Calu3 (cell line): Measurements from ENCODE around the gene LPCAT1. TPM values are rescaled to one million over a fixed set of nuclear protein-coding genes. Genes with fewer than 3 reads are reported as not detected.
"Not testable (repeated sequence)": the region's sequence is repeated elsewhere in the genome, so short reads cannot be mapped to it uniquely, and the experiment has no call there.

Source experiments
- BruUV-seq: library from RNA; stranded (reverse); fragments of 400-500 nt; replicated peaks from 2 replicates; lab custom pipeline; 2021; lab: Mats Ljungman, UMichigan
- CTCF ChIA-PET: fragments of 300-600 bp; sonication (Branson Sonifier 250); formaldehyde crosslinking; loops from one replicate; lab custom pipeline; 2022; ENCODE audit warnings: antibody characterized with exemption; lab: Charles Lee
- DNase-seq: peaks from one replicate; pipeline ENCODE4 v3.0.0; 2022
- H3K27ac Mint-ChIP-seq: one replicate; pipeline ENCODE4 v1.8.0; 2022; ENCODE audit warnings: mixed read lengths; ENCODE audit not compliant: unreplicated experiment
- H3K27me3 Mint-ChIP-seq: one replicate; pipeline ENCODE4 v1.8.0; 2022; ENCODE audit warnings: mixed read lengths; ENCODE audit not compliant: unreplicated experiment
- H3K36me3 Mint-ChIP-seq: one replicate; pipeline ENCODE4 v1.8.0; 2022; ENCODE audit warnings: mild to moderate bottlenecking, moderate library complexity, mixed read lengths; ENCODE audit not compliant: insufficient read depth, unreplicated experiment
- H3K4me1 Mint-ChIP-seq: one replicate; pipeline ENCODE4 v1.8.0; 2022; ENCODE audit warnings: mild to moderate bottlenecking, low read depth, mixed read lengths; ENCODE audit not compliant: unreplicated experiment
- H3K4me3 Mint-ChIP-seq: one replicate; pipeline ENCODE4 v1.8.0; 2022; ENCODE audit warnings: mild to moderate bottlenecking, low read depth, moderate library complexity, mixed read lengths; ENCODE audit not compliant: unreplicated experiment
- H3K9me3 Mint-ChIP-seq: one replicate; pipeline ENCODE4 v1.8.0; 2022; ENCODE audit warnings: low read depth, mixed read lengths; ENCODE audit not compliant: unreplicated experiment
- intact Hi-C: fragments of 100-400 bp; cut with micrococcal nuclease; formaldehyde crosslinking; loops from one replicate; pipeline ENCODE4 v1.10.0; 2022; ENCODE audit not compliant: unreplicated experiment
- total RNA-seq: library from RNA; stranded (reverse); gene quantifications from 2 replicates; pipeline ENCODE4 v1.2.3, GENCODE V29; 2022
- TF ChIP-seq, protein P1 (sequence below): fragments of 200-600 bp; IDR thresholded peaks from one replicate; pipeline ENCODE4 v1.8.0; 2022; ENCODE audit warnings: antibody characterized with exemption; ENCODE audit not compliant: unreplicated experiment

The LPCAT1 gene
- total RNA-seq, 1 experiment from 2014 or later: 42.3 TPM

DNA sequence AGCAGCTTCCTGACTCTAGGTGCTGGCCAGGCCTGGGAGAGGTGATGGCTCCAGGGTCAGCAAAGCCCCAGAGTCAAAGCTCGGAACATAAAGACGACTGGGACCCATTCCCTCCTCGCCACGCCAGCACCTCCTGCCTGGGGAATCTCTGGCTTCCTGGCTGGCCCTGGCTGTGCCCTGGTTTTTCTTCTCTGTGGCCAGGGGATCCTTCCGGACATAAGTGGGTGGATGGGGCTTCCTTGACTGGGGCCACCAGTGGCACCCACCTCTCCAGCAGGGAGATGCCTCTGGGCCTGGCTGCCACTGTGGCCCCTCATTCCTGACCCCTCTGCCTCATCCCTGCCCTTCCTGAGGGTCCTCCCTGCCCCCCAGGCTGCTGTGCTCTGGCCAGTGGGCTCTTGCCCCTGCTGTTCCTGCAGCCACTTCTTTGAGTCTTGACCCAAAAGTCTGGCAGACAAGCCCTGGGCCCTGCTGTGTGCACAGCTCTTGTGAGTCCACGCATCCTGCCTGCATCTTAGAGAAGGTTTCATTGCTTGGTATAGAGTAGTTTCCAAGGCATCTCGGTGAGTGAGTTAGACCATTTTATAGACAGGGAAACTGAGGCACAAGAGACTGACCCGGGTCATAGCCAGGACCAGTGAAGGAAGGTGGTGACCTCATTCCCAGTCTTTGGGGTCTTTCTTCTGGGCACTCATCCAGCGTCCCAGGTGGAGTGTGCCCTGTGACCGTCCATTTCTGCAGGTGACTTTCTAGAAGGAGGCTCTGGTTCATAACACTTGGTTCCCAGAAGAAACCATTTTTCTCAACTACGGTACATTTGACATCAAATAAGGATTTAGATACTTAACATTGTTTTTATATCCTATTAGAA lies 17.3 kb upstream of the LPCAT1 start:
- TF ChIP-seq, protein P1, sequence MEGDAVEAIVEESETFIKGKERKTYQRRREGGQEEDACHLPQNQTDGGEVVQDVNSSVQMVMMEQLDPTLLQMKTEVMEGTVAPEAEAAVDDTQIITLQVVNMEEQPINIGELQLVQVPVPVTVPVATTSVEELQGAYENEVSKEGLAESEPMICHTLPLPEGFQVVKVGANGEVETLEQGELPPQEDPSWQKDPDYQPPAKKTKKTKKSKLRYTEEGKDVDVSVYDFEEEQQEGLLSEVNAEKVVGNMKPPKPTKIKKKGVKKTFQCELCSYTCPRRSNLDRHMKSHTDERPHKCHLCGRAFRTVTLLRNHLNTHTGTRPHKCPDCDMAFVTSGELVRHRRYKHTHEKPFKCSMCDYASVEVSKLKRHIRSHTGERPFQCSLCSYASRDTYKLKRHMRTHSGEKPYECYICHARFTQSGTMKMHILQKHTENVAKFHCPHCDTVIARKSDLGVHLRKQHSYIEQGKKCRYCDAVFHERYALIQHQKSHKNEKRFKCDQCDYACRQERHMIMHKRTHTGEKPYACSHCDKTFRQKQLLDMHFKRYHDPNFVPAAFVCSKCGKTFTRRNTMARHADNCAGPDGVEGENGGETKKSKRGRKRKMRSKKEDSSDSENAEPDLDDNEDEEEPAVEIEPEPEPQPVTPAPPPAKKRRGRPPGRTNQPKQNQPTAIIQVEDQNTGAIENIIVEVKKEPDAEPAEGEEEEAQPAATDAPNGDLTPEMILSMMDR: no peak
- Mint-ChIP-seq H3K27me3 (peaks cover 8% of the 10 kb centered on the region), H3K36me3 (peaks cover 5% of the 10 kb centered on the region), H3K4me3 (no peak overlapping the region), H3K27ac (no peak overlapping the region), H3K9me3 (no peaks in the 10 kb centered on the region), H3K4me1 (peaks cover 25% of the 10 kb centered on the region)
- no TSS peak for BruUV-seq
- intact Hi-C loops: no loop called here
- DNase-seq: no peak
- CTCF ChIA-PET: no interaction called here

DNA sequence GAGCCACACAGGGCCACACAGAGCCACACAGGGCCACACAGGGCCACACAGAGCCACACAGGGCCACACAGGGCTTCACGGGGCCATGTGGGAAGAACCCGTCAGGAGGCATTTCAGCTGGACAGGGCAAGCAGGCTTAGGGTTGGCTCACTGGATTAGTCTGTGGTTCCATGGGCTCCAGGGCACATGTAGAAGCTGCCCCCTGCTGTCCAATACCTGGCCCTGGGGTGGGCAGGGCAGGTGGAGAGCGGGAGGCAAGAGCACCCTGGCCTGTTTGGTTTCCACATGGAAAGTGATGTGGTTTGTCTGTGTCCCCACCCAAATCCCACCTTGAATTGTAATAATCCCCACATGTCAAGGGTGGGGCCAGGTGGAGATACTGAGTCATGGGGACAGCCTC lies 16.4 kb upstream of the LPCAT1 start:
- intact Hi-C loops: no loop called here
- Mint-ChIP-seq H3K27me3 (peaks cover 17% of the 10 kb centered on the region), H3K4me3 (no peak overlapping the region), H3K27ac (no peak overlapping the region), H3K9me3 (no peaks in the 10 kb centered on the region), H3K36me3 (no peaks in the 10 kb centered on the region), H3K4me1 (peaks cover 18% of the 10 kb centered on the region)
- BruUV-seq: no TSS peak
- TF ChIP-seq, protein P1: no peak
- no peak for DNase-seq
- CTCF ChIA-PET: no interaction called here

DNA sequence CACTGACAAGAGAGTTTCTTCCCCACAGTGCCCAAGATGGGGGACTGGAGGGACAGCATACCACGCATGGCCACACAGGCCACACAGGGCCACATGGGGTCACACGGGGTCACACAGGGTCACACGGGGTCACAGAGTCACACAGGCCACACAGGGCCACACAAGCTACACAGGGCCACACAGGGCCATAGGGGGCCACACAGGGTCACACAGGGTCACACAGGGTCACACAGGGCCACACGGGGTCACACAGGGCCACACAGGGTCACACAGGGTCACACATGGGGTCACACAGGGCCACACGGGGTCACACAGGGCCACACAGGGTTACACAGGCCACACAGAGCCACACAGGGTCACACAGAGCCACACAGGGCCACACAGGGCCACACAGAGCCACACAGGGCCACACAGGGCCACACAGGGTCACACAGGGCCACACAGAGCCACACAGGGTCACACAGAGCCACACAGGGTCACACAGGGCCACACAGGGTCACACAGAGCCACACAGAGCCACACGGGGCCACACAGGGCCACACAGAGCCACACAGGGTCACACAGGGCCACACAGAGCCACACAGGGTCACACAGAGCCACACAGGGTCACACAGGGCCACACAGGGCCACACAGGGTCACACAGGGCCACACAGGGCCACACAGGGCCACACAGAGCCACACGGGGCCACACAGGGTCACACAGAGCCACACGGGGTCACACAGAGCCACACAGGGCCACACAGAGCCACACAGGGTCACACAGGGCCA lies 15.8 kb upstream of the LPCAT1 start:
- not testable (repeated sequence) for H3K9me3 Mint-ChIP-seq, BruUV-seq
- peaks cover 21% of the 10 kb centered on the region for H3K27me3 Mint-ChIP-seq

DNA sequence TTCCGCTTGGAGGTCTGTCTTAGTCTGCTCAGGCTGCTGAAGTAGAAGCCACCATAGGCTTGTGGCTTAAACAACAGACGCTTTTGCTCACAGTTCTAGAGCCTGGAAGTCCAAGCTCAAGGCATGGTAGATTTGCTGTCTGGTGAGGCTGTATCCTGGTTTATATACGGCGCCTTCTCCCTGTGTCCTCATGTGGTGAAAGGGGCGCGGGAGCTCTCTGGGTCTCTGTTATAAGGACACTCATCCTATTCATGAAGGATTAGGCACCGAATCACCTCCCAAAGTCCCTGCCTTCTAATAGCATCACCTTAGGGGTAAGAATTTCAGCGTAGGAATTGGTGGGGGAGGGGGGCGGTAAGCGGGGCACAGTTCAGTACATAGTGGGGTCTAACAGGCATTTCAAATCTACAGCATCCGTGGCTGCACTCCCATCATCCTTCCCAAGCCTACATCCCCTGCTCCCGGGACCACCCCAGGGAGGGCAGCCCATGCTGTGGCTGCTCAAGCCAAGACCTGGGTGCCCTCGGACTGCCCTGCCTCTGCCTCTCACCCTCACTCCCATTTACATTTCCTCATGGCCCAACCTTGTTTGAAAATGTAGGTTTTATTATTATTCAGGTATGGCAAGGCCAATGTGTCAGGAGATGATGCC lies 15.1 kb upstream of the LPCAT1 start:
- Mint-ChIP-seq H3K4me1 (peaks cover 16% of the 10 kb centered on the region), H3K4me3 (no peak overlapping the region), H3K27ac (no peak overlapping the region), H3K27me3 (peaks cover 21% of the 10 kb centered on the region), H3K9me3 (no peaks in the 10 kb centered on the region), H3K36me3 (no peaks in the 10 kb centered on the region)
- CTCF ChIA-PET: no interaction called here
- no peak for DNase-seq
- TF ChIP-seq, protein P1: no peak
- intact Hi-C loops: no loop called here
- BruUV-seq: no TSS peak

More for the DNA sequence above, 15.8 kb upstream of the LPCAT1 start:
- CTCF ChIA-PET, H3K4me3 Mint-ChIP-seq, H3K27ac Mint-ChIP-seq, intact Hi-C loops, DNase-seq, H3K36me3 Mint-ChIP-seq: not testable (repeated sequence)
- H3K4me1 Mint-ChIP-seq: peaks cover 16% of the 10 kb centered on the region
